ENCODE data around the gene VWA3B.

- no peak for TF ChIP-seq CTCF (IDR thresholded peaks at IDR 0.05)
- no peak for TF ChIP-seq POLR2A (IDR thresholded peaks at IDR 0.05)
Observed at GRCh38 chr2:98309580-98309979, 222.6 kb downstream of the VWA3B start.
